Tibial nerve (tissue), 3 donors: ENCODE data around the gene OR10P1.

Source experiments
- CTCF ChIP-seq, 5 experiments: fragments of 200-600 bp in 3 of 5; fragments of 450-650 bp in 2 of 5; sonication (generic) in 3 of 5; IDR thresholded peaks; one replicate each; pipeline ENCODE4 v1.5.1; 2016 to 2019; ENCODE audit warnings: antibody characterized with exemption in 5 of 5, mild to moderate bottlenecking in 3 of 5, moderate library complexity in 2 of 5
- POLR2A ChIP-seq, 2 donors: fragments of 450-650 bp; IDR thresholded peaks; one replicate each; pipeline ENCODE4 v1.6.1; 2017; ENCODE audit warnings: antibody characterized with exemption in 2 of 2, mild to moderate bottlenecking in 2 of 2, moderate library complexity in 2 of 2

- no peak for TF ChIP-seq CTCF (IDR thresholded peaks at IDR 0.05)
- TF ChIP-seq POLR2A (IDR thresholded peaks at IDR 0.05) = no peak
Observed at GRCh38 chr12:55684761-55685370, 48.2 kb downstream of the OR10P1 start.
